ES-I3 (cell line): ENCODE results near the gene EVX1.

ENCODE experiments used
- H3K36me3 ChIP-seq: 2 replicates; pipeline ENCODE4 v1.6.1; 2013; ENCODE audit warnings: mild to moderate bottlenecking, low read length, control low read depth, moderate library complexity; ENCODE audit not compliant: insufficient read depth
- H3K4me1 ChIP-seq: 2 replicates; pipeline ENCODE4 v1.6.1; 2013; ENCODE audit warnings: mild to moderate bottlenecking, control low read depth, low read length; ENCODE audit not compliant: insufficient read depth
- H3K9ac ChIP-seq: 2 replicates; pipeline ENCODE4 v1.6.1; 2013; ENCODE audit warnings: low read depth, mild to moderate bottlenecking, low read length, moderate library complexity
- H3K9me3 ChIP-seq: 2 replicates; pipeline ENCODE4 v1.6.1; 2013; ENCODE audit warnings: mild to moderate bottlenecking, low read length, moderate library complexity; ENCODE audit not compliant: control insufficient read depth, insufficient read depth

Gene EVX1

GRCh38 chr7:27247000-27247399 is 4.4 kb downstream of the EVX1 start:
- H3K9ac ChIP-seq, result no peak overlapping the region
- no peaks in the 10 kb centered on the region for H3K9me3 ChIP-seq
- H3K36me3 ChIP-seq, result no peaks in the 10 kb centered on the region
- H3K4me1 ChIP-seq, result peaks cover 14% of the 10 kb centered on the region

DNA sequence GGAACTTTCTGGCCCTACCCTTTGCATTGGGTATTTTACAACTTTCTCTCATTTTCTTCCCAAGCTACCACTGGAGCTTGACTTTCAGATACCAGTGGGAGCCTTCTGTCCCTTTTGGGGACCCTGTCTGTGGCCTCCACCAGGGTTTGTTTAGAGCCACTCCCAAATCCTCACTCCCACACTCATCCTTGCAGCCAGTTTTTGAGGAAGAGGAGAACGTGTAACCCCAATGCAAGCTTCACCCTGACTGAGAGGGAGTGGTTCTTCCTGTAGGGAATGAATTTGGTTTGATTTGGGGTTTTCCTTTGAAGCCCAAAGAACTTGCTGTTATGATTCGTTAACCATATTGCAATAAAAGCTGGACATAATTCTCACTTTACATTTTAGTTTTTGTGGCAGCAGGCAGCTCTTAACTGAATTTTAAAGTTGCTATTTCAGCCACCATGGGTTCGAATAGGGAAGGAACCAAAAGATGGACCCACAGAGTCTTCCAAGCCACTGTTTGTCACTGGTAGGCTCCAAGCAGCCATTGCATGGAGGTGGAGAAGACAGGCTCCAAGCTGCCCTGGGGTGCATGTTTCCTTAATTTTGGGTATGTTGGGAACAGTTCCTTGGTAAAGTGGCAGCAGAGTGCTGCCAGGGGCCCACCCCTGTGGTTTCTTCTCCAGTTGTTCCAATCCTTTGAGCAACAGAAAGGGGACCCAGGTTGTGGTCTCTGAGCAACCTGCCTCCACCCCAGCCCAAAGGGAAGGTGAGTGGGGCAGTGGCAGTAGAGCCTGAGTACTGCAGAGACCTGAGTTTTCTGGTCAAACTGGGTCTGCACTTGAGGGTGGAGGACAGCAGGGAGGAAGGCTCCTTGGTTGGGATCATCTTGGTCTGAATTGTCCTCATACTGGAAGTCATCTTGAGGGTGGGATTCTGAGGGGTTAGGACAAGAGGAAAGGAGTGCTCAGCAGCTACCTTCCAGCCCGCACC is 5.1 kb downstream of the EVX1 start:
- H3K9me3 ChIP-seq, result no peaks in the 10 kb centered on the region
- H3K9ac ChIP-seq, result no peak overlapping the region
- no peaks in the 10 kb centered on the region for H3K36me3 ChIP-seq
- peaks cover 11% of the 10 kb centered on the region for H3K4me1 ChIP-seq

GRCh38 chr7:27248427-27248806 is 5.8 kb downstream of the EVX1 start:
- H3K9me3 ChIP-seq, result no peaks in the 10 kb centered on the region
- peaks cover 11% of the 10 kb centered on the region for H3K4me1 ChIP-seq
- H3K9ac ChIP-seq, result no peak overlapping the region
- no peaks in the 10 kb centered on the region for H3K36me3 ChIP-seq

DNA sequence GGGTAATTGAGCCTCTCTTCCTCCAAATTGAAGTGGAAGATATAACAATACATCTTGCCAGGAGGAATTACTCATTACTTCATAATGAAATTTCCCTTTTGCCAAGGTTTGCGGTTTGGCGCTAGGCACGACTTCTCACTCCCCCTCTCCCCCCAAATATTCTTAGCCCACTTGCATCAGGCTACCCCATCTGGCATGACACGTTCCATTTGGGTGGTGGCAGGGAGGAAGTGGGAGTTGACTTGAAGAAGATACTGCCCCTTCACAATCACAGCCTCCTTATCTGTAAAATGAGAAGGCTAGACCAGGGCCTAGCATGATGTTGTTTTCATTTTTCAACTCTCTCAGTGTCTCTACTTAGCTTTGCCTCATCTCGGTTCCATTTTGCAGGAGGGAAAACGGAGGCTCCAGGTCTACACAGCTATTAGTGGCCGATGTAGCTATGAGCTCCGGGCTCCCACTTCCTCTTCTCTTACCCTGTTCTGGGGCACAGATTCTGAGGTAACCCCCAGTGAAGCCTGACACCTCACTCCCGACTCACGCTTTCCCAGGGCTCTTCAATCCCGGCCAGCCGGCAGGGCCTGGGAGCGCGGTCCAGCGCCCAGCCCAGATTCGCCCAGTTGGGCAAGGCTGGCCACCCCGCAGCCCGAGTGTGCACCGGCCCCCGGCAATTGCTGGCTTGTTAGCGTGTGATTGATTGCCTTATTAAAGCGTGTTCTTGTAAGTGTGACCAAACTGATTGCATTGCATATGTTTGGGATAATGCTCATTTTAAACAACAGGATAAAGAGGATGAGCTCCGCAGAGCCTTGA is 6.5 kb downstream of the EVX1 start:
- Histone ChIP-seq H3K9ac (no peak overlapping the region), H3K9me3 (no peaks in the 10 kb centered on the region), H3K36me3 (no peaks in the 10 kb centered on the region), H3K4me1 (peaks cover 11% of the 10 kb centered on the region)

- Histone ChIP-seq H3K9me3 (no peaks in the 10 kb centered on the region), H3K36me3 (no peaks in the 10 kb centered on the region), H3K4me1 (peaks cover 11% of the 10 kb centered on the region), H3K9ac (no peak overlapping the region)
Measured at GRCh38 chr7:27249724-27250556, 7.3 kb downstream of the EVX1 start.

DNA sequence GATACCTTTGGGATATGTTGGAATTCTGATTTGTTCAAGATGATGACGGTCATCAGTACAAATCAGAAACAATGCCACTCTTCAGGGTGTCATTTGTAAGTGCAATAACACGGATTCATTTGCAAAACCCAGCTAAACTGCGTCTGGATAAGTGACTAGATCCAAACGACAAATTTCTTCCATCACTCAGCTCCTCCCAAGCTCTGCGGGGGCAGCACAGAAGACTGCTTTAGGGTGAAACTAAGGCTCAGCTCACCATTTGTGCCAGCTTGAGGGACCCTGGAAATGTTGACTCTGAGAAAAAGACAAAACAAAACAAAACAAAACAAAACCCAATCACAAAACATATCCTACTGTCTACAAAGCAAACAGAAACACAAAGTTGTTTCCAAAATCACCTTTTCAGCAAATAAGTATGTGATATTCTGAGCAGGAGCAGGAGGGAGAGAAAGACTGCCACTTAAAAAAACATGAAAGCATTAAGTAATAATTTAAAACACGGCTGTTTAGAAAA is 8.0 kb downstream of the EVX1 start:
- Histone ChIP-seq H3K4me1 (peaks cover 8% of the 10 kb centered on the region), H3K9ac (no peak overlapping the region)

DNA sequence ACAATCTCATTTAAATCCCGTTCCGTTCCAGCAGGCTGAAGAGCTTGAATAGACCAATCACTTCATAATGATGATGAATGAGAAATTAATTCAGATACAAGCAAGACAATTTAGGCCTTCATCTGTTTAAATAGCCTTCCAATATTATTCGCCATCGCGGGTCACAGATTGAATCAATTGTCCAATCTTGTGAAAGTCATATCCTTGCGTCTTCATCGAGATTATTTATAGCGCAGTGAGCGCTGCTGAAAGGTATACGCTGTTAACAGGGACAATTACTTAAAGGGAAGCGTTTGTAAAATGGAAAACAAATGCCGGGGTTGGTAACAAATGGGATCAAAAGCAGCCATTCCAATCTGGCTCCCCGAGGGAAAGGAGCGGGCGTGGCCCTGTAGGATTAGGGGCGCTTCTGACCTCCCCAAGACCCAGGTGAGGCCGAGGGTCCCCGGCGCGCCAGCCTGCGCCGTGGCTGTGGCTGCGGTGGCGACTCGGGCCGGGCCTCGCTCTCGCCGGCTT is 8.6 kb downstream of the EVX1 start:
- Histone ChIP-seq H3K36me3 (no peaks in the 10 kb centered on the region), H3K9me3 (no peaks in the 10 kb centered on the region), H3K4me1 (peaks cover 8% of the 10 kb centered on the region), H3K9ac (peak overlapping the region; percentile 5; the same call in 1 of the 2 replicates)

More for the DNA sequence above, 8.0 kb downstream of the EVX1 start:
- Histone ChIP-seq H3K9me3 (no peaks in the 10 kb centered on the region), H3K36me3 (no peaks in the 10 kb centered on the region)

- Histone ChIP-seq H3K9ac (peak overlapping the region; percentile 5; the same call in 1 of the 2 replicates), H3K36me3 (no peaks in the 10 kb centered on the region), H3K9me3 (no peaks in the 10 kb centered on the region), H3K4me1 (peaks cover 8% of the 10 kb centered on the region)
Measured at GRCh38 chr7:27251652-27252590, 9.3 kb downstream of the EVX1 start.

DNA sequence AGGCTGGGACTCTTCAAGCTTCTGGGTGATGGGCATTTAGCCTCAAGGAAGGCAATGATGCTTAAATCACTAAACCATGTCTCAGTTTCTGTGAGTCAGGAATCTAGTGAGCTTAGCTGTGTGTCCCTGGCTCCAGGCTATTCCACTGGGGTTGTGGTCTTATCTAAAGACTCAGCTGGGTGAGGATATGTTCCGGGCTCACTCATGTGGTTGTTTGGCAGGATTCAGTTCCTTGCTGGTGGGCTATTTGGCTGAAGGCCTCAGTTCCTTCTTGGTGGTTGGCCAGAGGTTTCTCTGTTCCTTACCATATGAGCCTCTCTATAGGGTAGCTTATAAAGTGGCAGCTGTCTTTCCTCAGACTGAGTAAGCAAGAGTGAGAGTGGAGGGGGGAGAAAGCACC is 12.0 kb downstream of the EVX1 start:
- Histone ChIP-seq H3K9me3 (no peaks in the 10 kb centered on the region), H3K36me3 (no peaks in the 10 kb centered on the region), H3K4me1 (peaks cover 8% of the 10 kb centered on the region), H3K9ac (no peak overlapping the region)

GRCh38 chr7:27260211-27260610 is 17.6 kb downstream of the EVX1 start:
- no peaks in the 10 kb centered on the region for H3K4me1 ChIP-seq
- no peak overlapping the region for H3K9ac ChIP-seq
- no peaks in the 10 kb centered on the region for H3K9me3 ChIP-seq
- H3K36me3 ChIP-seq, result no peaks in the 10 kb centered on the region

DNA sequence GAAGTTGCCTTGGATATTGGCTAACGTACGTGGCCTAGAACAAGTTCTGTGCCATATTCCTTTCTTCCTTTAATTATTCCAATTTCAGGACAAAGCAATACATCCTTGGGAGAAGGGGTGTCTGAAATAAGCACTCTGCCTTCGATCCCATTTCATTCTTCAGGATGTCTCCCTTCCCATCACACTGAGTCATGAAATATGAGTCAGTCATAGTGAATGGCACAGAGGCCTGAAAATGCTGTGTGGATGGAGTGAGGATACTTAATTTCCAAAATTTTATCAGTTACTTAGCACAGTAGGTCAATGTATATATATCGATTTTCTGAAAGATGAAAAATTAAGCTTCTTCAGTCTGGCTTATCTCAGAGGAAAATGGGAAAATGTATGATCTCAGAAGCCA is 19.5 kb downstream of the EVX1 start:
- Histone ChIP-seq H3K9ac (no peak overlapping the region), H3K4me1 (no peaks in the 10 kb centered on the region), H3K9me3 (no peaks in the 10 kb centered on the region), H3K36me3 (no peaks in the 10 kb centered on the region)

DNA sequence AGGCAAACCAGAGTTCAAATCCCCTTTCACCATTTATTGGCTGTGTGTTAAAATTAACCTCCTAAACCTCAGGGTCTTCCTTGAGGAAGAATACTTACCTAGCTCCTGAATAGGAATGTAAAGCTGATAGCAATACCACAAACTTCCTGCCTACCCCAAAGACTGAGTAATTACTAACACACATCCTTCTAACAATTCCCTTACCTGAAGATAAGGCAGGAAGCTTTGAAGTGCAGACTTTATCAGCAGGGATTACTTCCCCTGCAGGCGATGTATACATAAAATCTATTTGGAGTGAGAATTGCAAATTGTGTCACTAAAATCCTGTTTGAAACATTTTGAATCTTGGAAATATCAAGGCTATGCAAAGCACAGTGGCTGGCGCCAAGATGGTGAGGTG is 21.2 kb downstream of the EVX1 start:
- H3K9ac ChIP-seq, result no peak overlapping the region
- H3K4me1 ChIP-seq, result no peaks in the 10 kb centered on the region
- no peaks in the 10 kb centered on the region for H3K9me3 ChIP-seq
- H3K36me3 ChIP-seq, result no peaks in the 10 kb centered on the region

- H3K36me3 ChIP-seq, result no peaks in the 10 kb centered on the region
- H3K9ac ChIP-seq, result no peak overlapping the region
- H3K9me3 ChIP-seq, result no peaks in the 10 kb centered on the region
- H3K4me1 ChIP-seq, result no peaks in the 10 kb centered on the region
Measured at GRCh38 chr7:27269455-27269854, 26.9 kb downstream of the EVX1 start.
